GM12864 (cell line): Measurements from ENCODE around the gene MEIS1.

Experiments used
- DNase-seq: peaks from one replicate; pipeline ENCODE4 v3.0.0-alpha.2; 2011; ENCODE audit warnings: low read depth
- H3K4me3 ChIP-seq: 2 replicates; pipeline ENCODE4 v1.5.1; 2011; ENCODE audit warnings: mild to moderate bottlenecking, low read depth, low read length, control low read depth
- CTCF ChIP-seq: IDR thresholded peaks from 2 replicates; pipeline ENCODE4 v1.5.1; 2011; ENCODE audit warnings: low read depth, mild to moderate bottlenecking, moderate library complexity, low read length, control low read depth, inconsistent platforms; ENCODE audit errors: missing control alignments

The MEIS1 gene

GRCh38 chr2:66569974-66570373 is 135.0 kb downstream of the MEIS1 start:
- TF ChIP-seq CTCF = no peak
- no peak overlapping the region for H3K4me3 ChIP-seq
- DNase-seq = no peak

GRCh38 chr2:66570471-66570870 is 135.5 kb downstream of the MEIS1 start:
- no peak for DNase-seq
- no peak for TF ChIP-seq CTCF
- H3K4me3 ChIP-seq = no peak overlapping the region

- H3K4me3 ChIP-seq = no peak overlapping the region
- no peak for DNase-seq
- TF ChIP-seq CTCF = no peak
Measured at GRCh38 chr2:66571918-66572317, 137.0 kb downstream of the MEIS1 start.

DNA sequence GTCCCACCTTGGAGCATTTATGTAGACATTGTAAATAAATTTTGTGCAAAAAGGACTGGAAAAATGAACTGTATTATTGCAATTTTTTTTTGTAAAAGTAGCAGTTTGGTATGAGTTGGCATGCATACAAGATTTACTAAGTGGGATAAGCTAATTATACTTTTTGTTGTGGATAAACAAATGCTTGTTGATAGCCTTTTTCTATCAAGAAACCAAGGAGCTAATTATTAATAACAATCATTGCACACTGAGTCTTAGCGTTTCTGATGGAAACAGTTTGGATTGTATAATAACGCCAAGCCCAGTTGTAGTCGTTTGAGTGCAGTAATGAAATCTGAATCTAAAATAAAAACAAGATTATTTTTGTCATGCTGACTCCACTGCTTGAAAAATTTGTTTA is 137.5 kb downstream of the MEIS1 start:
- H3K4me3 ChIP-seq = no peak overlapping the region
- TF ChIP-seq CTCF = no peak

GRCh38 chr2:66573416-66573815 is 138.5 kb downstream of the MEIS1 start:
- no peak for TF ChIP-seq CTCF

More for the DNA sequence above, 137.5 kb downstream of the MEIS1 start:
- no peak for DNase-seq

GRCh38 chr2:66573821-66574233 is 138.9 kb downstream of the MEIS1 start:
- H3K4me3 ChIP-seq = no peak overlapping the region
- no peak for TF ChIP-seq CTCF
- DNase-seq = no peak

More at GRCh38 chr2:66573416-66573815, 138.5 kb downstream of the MEIS1 start:
- no peak overlapping the region for H3K4me3 ChIP-seq
- DNase-seq = no peak
